DND-41 (cell line): ENCODE data around the gene HCRTR1.

Source experiments
- ATAC-seq: fragments of 200-7000 bp; cut with Tn5 transposase; 3 replicates; pipeline ENCODE4 v1.9.1; 2021; ENCODE audit warnings: low read depth; ENCODE audit not compliant: insufficient read depth
- DNase-seq: peaks from one replicate; pipeline ENCODE4 v3.0.0-alpha.2; 2020
- H2AFZ ChIP-seq: 2 replicates; pipeline ENCODE4 v1.6.0; 2012; ENCODE audit warnings: low read depth, low read length
- H3K27ac ChIP-seq: 2 replicates; pipeline ENCODE4 v1.5.1; 2012; ENCODE audit warnings: low read length, inconsistent platforms
- H3K27me3 ChIP-seq: fragments of 200-600 bp; sonication (generic); 2 replicates; pipeline ENCODE4 v1.6.0; 2012; ENCODE audit warnings: low read length, mild to moderate bottlenecking, inconsistent platforms; ENCODE audit not compliant: insufficient read depth, poor library complexity
- H3K36me3 ChIP-seq: 2 replicates; pipeline ENCODE4 v1.5.1; 2012; ENCODE audit warnings: low read length, inconsistent platforms; ENCODE audit not compliant: insufficient read depth
- H3K4me1 ChIP-seq: 2 replicates; pipeline ENCODE4 v1.5.1; 2012; ENCODE audit warnings: mild to moderate bottlenecking, low read length; ENCODE audit not compliant: insufficient read depth
- H3K4me2 ChIP-seq: 2 replicates; pipeline ENCODE4 v1.6.0; 2012; ENCODE audit warnings: mild to moderate bottlenecking, moderate library complexity, low read length, inconsistent platforms; ENCODE audit not compliant: insufficient read depth
- H3K4me3 ChIP-seq, 2 experiments: fragments of 200-600 bp in 1 of 2; shearing (Covaris generic) in 1 of 2; 2 replicates each; pipeline ENCODE4 v1.5.1; 2012 to 2016; ENCODE audit warnings: inconsistent platforms in 2 of 2, low read length in 2 of 2, mild to moderate bottlenecking in 2 of 2, low read depth in 1 of 2, moderate library complexity in 1 of 2
- H3K79me2 ChIP-seq: 2 replicates; pipeline ENCODE4 v1.6.0; 2012; ENCODE audit warnings: low read length, inconsistent platforms; ENCODE audit not compliant: insufficient read depth
- H3K9ac ChIP-seq: 2 replicates; pipeline ENCODE4 v1.6.0; 2012; ENCODE audit warnings: low read depth, mild to moderate bottlenecking, inconsistent platforms, low read length, moderate library complexity
- H3K9me3 ChIP-seq: 2 replicates; pipeline ENCODE4 v1.5.1; 2012; ENCODE audit warnings: low read length, moderate library complexity, mild to moderate bottlenecking, inconsistent platforms; ENCODE audit not compliant: insufficient read depth, severe bottlenecking
- H4K20me1 ChIP-seq: 2 replicates; pipeline ENCODE4 v1.6.0; 2012; ENCODE audit warnings: low read length; ENCODE audit not compliant: insufficient read depth
- EZH2 ChIP-seq: IDR thresholded peaks from 3 replicates; pipeline ENCODE4 v1.6.1; 2012; ENCODE audit warnings: borderline replicate concordance, low read depth, mild to moderate bottlenecking, moderate library complexity, low read length, inconsistent platforms; ENCODE audit not compliant: severe bottlenecking
- TF ChIP-seq, protein P1 (sequence below): IDR thresholded peaks from 2 replicates; pipeline ENCODE4 v1.5.1; 2012; ENCODE audit warnings: borderline replicate concordance, low read length, moderate library complexity, mild to moderate bottlenecking; ENCODE audit not compliant: poor library complexity, severe bottlenecking; ENCODE audit errors: extremely low read depth

Gene HCRTR1

DNA sequence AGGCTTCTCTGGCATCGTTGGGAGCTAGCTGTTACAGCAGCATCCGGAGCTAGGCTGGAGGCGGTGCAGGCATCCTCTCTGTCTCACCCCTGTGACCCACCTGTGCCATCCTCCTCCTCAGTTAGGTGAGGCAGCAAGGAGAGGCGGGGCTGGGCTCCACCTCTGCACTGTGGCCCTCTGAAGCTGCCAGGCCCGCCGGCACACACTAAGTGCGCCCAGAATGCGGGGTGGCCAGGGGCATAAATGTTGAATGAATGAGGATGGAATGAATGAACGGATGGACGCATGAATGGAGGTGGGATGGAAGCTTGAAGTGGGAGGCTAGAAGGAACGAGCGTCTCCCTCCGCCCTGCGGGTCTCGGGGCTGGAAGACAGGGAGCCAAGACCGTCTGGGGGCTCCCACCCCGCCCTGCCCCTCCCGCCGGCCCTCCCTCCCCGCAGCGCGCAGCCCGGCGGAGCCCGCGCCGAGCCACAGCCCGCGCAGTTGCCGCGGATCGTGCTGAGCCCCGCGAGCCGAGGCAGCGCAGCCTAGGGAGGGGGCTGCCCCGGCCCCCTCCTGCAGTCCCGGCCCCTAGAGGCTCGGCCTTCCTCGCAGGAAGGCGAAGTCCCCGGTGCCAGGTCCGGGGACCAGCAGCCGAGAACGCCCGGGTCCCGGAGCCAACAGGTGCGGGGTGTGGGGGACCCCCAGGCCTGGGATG is at the start of gene HCRTR1:
HCRTR1 (plus strand) TSS at position 472 of the 698 bp plus-strand sequence. CDS start 1,504 bp downstream, outside the sequence.
- Histone ChIP-seq H3K9ac (no peak within 1 kb of the TSS), H3K79me2 (no peaks in the 10 kb centered on the region), H2AFZ (no peak within 1 kb of the TSS), H3K36me3 (no peaks in the 10 kb centered on the region), H3K4me1 (no peaks in the 10 kb centered on the region), H3K4me3 (no peak within 1 kb of the TSS), H4K20me1 (0 out of 2 replicates have a peak, but pooled peaks cover 8% of the 10 kb centered on the region), H3K27ac (no peak within 1 kb of the TSS), H3K9me3 (no peaks in the 10 kb centered on the region), H3K27me3 (peaks cover 11% of the 10 kb centered on the region), H3K4me2 (no peak within 1 kb of the TSS)
- TF ChIP-seq, protein P1, sequence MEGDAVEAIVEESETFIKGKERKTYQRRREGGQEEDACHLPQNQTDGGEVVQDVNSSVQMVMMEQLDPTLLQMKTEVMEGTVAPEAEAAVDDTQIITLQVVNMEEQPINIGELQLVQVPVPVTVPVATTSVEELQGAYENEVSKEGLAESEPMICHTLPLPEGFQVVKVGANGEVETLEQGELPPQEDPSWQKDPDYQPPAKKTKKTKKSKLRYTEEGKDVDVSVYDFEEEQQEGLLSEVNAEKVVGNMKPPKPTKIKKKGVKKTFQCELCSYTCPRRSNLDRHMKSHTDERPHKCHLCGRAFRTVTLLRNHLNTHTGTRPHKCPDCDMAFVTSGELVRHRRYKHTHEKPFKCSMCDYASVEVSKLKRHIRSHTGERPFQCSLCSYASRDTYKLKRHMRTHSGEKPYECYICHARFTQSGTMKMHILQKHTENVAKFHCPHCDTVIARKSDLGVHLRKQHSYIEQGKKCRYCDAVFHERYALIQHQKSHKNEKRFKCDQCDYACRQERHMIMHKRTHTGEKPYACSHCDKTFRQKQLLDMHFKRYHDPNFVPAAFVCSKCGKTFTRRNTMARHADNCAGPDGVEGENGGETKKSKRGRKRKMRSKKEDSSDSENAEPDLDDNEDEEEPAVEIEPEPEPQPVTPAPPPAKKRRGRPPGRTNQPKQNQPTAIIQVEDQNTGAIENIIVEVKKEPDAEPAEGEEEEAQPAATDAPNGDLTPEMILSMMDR = no peak
- TF ChIP-seq EZH2 = no peak
- ATAC-seq (no peak), DNase-seq (no peak)

DNA sequence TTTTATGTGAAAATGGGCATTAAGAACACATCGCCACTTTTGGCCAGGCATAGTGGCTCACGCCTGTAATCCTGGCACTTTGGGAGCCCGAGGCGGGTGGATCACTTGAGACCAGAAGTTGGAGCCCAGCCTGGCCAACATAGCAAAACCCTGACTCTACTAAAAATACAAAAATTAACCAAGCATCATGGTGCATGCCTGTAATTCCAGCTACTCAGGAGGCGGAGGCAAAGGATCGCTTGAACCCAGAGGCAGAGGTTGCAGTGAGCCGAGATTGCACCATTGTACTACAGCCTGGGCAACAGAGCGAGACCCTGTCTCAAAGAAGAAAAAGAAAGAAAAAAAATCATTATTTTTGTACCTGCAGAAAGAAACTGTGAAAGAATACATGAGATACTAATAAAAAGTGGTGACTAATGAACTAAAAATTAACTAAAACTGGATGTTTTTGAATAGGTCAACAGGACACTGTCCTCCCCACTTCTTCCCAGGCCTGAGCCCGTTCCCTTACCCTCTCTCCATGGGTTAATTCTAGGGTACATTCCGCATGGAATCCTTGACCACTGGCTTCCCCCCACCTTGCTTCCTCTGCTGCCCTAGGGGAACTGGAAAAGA is 49.4 kb upstream of the HCRTR1 start:
- Histone ChIP-seq H3K9ac (no peak overlapping the region), H3K4me2 (no peak overlapping the region)
- TF ChIP-seq, protein P1 = no peak
- no peak for TF ChIP-seq EZH2

DNA sequence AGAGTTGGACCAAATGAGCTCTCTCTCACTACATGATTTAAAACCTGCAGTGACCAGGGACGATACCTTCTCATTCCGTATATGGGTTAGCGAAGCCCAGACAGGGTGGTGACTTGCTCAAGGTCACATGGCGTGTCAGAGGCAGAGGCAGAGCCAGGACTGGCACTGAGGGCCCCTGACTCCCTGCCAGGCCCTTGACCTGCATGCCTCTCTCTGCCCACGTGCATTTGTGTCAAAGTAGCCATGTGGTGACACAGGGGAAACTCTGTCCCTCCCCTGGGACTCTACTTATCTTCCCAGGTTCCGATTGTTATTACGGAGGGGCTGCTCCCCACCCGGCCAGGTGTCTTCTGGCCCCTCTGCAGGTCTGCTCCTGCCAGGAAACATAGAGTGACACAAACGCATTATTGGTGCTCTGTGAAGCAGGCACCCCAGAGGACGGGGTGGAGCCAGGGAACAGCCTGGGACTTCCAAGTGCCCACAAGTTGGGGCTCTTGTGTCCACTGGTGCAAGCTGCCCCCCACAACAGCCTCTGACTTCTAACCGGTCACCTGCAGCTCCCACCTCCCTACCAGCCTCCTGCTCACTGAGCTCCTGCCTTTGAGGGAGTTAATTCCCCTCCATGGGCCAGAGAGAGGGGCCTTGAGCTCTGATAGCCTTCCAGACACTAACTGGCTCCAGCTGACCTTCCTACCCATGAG is 48.4 kb upstream of the HCRTR1 start:
- Histone ChIP-seq H3K4me2 (no peak overlapping the region), H3K79me2 (no peaks in the 10 kb centered on the region), H3K4me3 (no peak overlapping the region), H3K27ac (no peak overlapping the region), H2AFZ (no peak overlapping the region), H3K27me3 (no peaks in the 10 kb centered on the region), H3K4me1 (no peaks in the 10 kb centered on the region), H4K20me1 (no peaks in the 10 kb centered on the region), H3K36me3 (no peaks in the 10 kb centered on the region), H3K9me3 (no peaks in the 10 kb centered on the region), H3K9ac (no peak overlapping the region)
- ATAC-seq = no peak
- DNase-seq = no peak
- TF ChIP-seq, protein P1 = no peak
- TF ChIP-seq EZH2 = no peak

More for the DNA sequence above, 49.4 kb upstream of the HCRTR1 start:
- H3K4me3 ChIP-seq = no peak overlapping the region
- H3K27me3 ChIP-seq = no peaks in the 10 kb centered on the region
- H4K20me1 ChIP-seq = no peaks in the 10 kb centered on the region
- no peaks in the 10 kb centered on the region for H3K9me3 ChIP-seq
- ATAC-seq (no peak), DNase-seq (no peak)
- H3K79me2 ChIP-seq = no peaks in the 10 kb centered on the region
- no peaks in the 10 kb centered on the region for H3K4me1 ChIP-seq
- no peaks in the 10 kb centered on the region for H3K36me3 ChIP-seq
- no peak overlapping the region for H3K27ac ChIP-seq
- no peak overlapping the region for H2AFZ ChIP-seq
